ENCODE measurements around the gene OGA.

Gene OGA

DNA sequence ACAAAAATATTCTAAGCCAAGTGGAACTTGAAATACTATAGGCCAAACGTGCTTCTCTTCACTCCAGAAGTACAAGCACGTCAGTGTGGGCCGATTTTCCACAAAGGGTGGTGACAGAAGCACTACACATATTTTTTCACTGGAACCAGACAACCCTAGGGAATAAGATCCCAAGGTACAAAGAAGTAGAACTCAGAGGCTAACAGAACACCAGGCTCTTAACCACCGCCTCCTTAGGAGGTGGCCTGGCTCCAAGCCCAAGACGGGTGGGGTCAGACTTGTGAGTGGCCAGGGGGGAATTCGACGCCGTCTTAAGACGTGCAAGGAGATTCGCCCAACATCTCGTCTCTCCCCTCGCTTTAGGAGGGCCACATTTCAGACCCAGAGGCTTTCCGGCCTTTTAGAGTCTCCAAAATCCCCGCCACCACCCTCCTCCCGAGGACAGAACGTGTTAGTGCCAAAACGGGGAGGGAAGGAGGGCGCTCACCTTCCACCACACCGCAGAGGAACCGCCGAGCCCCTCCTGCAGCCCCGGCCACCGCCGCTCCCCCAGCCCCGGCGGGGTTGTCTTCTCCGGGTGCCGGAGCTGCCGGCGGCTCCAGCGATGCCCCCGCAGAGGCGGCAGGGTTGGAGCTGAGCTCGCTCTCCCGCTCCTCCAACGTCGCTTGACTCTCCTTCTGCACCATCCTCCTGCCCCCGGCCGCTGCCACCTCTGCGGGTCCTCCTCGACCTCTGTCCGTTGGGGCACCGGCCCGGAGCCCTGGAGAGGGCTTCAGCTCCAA, 716 bp downstream of the OGA start (continued):
- TF ChIP-seq, protein P1, sequence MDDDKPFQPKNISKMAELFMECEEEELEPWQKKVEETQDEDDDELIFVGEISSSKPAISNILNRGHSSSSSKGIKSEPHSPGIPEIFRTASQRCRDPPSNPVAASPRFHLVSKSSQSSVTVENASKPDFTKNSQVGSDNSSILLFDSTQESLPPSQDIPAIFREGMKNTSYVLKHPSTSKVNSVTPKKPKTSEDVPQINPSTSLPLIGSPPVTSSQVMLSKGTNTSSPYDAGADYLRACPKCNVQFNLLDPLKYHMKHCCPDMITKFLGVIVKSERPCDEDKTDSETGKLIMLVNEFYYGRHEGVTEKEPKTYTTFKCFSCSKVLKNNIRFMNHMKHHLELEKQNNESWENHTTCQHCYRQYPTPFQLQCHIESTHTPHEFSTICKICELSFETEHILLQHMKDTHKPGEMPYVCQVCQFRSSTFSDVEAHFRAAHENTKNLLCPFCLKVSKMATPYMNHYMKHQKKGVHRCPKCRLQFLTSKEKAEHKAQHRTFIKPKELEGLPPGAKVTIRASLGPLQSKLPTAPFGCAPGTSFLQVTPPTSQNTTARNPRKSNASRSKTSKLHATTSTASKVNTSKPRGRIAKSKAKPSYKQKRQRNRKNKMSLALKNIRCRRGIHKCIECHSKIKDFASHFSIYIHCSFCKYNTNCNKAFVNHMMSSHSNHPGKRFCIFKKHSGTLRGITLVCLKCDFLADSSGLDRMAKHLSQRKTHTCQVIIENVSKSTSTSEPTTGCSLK (tag by site-specific recombination; IDR thresholded peaks at IDR 0.05) = no peak
- TF ChIP-seq ZNF10 (tag by site-specific recombination; IDR thresholded peaks at IDR 0.05) (no peak), ZNF701 (tag by site-specific recombination; IDR thresholded peaks at IDR 0.05) (no peak), WT1 (tag by site-specific recombination; IDR thresholded peaks at IDR 0.05) (no peak), ZNF658 (tag by site-specific recombination; IDR thresholded peaks at IDR 0.05) (no peak), ZNF24 (tag by site-specific recombination; IDR thresholded peaks at IDR 0.05) (no peak), IKZF3 (tag by site-specific recombination; IDR thresholded peaks at IDR 0.05) (0 out of 2 replicates have a peak, but pooled peaks have one; percentile 62), ZNF830 (tag by site-specific recombination; IDR thresholded peaks at IDR 0.05; ENCODE audit: low read depth) (no peak), ZNF596 (tag by site-specific recombination; IDR thresholded peaks at IDR 0.05) (no peak; the same call in 1 of the 2 replicates), ZNF501 (tag by site-specific recombination; IDR thresholded peaks at IDR 0.05) (no peak), EGR2 (tag by site-specific recombination; IDR thresholded peaks at IDR 0.05; ENCODE audit: low read depth) (no peak), ZNF837 (tag by site-specific recombination; IDR thresholded peaks at IDR 0.05) (no peak), ZNF48 (tag by site-specific recombination; IDR thresholded peaks at IDR 0.05) (no peak), ZNF544 (tag by site-specific recombination; IDR thresholded peaks at IDR 0.05) (no peak), ZEB2 (tag by site-specific recombination; IDR thresholded peaks at IDR 0.05) (0 out of 2 replicates have a peak, but pooled peaks have one; percentile 14), GLIS2 (tag by site-specific recombination; IDR thresholded peaks at IDR 0.05) (peak; percentile 69), ZNF341 (tag by site-specific recombination; IDR thresholded peaks at IDR 0.05; ENCODE audit: low read depth) (no peak), ZNF202 (tag by site-specific recombination; IDR thresholded peaks at IDR 0.05; ENCODE audit: borderline replicate concordance) (no peak), ZNF366 (tag by site-specific recombination; conservative IDR thresholded peaks at IDR 0.05) (no peak), BCL11B (tag by site-specific recombination; IDR thresholded peaks at IDR 0.05; ENCODE audit: low read depth) (no peak), HOXD13 (CRISPR knock-in tag; IDR thresholded peaks at IDR 0.05; ENCODE audit: borderline replicate concordance) (no peak), PRDM1 (tag by site-specific recombination; IDR thresholded peaks at IDR 0.05) (no peak), YY2 (tag by site-specific recombination; IDR thresholded peaks at IDR 0.05) (no peak), ZNF747 (tag by site-specific recombination; IDR thresholded peaks at IDR 0.05) (no peak), KLF10 (tag by site-specific recombination; IDR thresholded peaks at IDR 0.05) (no peak), ZNF391 (tag by site-specific recombination; IDR thresholded peaks at IDR 0.05; ENCODE audit: borderline replicate concordance, low read depth) (no peak), ZNF560 (tag by site-specific recombination; IDR thresholded peaks at IDR 0.05; ENCODE audit: borderline replicate concordance) (no peak), ZNF571 (tag by site-specific recombination; IDR thresholded peaks at IDR 0.05) (no peak)
- TF ChIP-seq, protein P2, sequence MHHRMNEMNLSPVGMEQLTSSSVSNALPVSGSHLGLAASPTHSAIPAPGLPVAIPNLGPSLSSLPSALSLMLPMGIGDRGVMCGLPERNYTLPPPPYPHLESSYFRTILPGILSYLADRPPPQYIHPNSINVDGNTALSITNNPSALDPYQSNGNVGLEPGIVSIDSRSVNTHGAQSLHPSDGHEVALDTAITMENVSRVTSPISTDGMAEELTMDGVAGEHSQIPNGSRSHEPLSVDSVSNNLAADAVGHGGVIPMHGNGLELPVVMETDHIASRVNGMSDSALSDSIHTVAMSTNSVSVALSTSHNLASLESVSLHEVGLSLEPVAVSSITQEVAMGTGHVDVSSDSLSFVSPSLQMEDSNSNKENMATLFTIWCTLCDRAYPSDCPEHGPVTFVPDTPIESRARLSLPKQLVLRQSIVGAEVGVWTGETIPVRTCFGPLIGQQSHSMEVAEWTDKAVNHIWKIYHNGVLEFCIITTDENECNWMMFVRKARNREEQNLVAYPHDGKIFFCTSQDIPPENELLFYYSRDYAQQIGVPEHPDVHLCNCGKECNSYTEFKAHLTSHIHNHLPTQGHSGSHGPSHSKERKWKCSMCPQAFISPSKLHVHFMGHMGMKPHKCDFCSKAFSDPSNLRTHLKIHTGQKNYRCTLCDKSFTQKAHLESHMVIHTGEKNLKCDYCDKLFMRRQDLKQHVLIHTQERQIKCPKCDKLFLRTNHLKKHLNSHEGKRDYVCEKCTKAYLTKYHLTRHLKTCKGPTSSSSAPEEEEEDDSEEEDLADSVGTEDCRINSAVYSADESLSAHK (tag by site-specific recombination; IDR thresholded peaks at IDR 0.05) = 0 out of 2 replicates have a peak, but pooled peaks have one; percentile 7
- TF ChIP-seq, protein P3, sequence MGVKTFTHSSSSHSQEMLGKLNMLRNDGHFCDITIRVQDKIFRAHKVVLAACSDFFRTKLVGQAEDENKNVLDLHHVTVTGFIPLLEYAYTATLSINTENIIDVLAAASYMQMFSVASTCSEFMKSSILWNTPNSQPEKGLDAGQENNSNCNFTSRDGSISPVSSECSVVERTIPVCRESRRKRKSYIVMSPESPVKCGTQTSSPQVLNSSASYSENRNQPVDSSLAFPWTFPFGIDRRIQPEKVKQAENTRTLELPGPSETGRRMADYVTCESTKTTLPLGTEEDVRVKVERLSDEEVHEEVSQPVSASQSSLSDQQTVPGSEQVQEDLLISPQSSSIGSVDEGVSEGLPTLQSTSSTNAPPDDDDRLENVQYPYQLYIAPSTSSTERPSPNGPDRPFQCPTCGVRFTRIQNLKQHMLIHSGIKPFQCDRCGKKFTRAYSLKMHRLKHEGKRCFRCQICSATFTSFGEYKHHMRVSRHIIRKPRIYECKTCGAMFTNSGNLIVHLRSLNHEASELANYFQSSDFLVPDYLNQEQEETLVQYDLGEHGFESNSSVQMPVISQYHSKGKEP (tag by site-specific recombination; IDR thresholded peaks at IDR 0.05) = no peak
- TF ChIP-seq, protein P4, sequence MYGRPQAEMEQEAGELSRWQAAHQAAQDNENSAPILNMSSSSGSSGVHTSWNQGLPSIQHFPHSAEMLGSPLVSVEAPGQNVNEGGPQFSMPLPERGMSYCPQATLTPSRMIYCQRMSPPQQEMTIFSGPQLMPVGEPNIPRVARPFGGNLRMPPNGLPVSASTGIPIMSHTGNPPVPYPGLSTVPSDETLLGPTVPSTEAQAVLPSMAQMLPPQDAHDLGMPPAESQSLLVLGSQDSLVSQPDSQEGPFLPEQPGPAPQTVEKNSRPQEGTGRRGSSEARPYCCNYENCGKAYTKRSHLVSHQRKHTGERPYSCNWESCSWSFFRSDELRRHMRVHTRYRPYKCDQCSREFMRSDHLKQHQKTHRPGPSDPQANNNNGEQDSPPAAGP (tag by site-specific recombination; IDR thresholded peaks at IDR 0.05) = 0 out of 2 replicates have a peak, but pooled peaks have one; percentile 1
- TF ChIP-seq, protein P5, sequence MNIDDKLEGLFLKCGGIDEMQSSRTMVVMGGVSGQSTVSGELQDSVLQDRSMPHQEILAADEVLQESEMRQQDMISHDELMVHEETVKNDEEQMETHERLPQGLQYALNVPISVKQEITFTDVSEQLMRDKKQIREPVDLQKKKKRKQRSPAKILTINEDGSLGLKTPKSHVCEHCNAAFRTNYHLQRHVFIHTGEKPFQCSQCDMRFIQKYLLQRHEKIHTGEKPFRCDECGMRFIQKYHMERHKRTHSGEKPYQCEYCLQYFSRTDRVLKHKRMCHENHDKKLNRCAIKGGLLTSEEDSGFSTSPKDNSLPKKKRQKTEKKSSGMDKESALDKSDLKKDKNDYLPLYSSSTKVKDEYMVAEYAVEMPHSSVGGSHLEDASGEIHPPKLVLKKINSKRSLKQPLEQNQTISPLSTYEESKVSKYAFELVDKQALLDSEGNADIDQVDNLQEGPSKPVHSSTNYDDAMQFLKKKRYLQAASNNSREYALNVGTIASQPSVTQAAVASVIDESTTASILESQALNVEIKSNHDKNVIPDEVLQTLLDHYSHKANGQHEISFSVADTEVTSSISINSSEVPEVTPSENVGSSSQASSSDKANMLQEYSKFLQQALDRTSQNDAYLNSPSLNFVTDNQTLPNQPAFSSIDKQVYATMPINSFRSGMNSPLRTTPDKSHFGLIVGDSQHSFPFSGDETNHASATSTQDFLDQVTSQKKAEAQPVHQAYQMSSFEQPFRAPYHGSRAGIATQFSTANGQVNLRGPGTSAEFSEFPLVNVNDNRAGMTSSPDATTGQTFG (tag by site-specific recombination; IDR thresholded peaks at IDR 0.05; ENCODE audit: borderline replicate concordance) = no peak
